ENCODE results near the gene B3GNT9. TPM values are rescaled to one million over a fixed set of nuclear protein-coding genes. Genes with fewer than 3 reads are reported as not detected.

B3GNT9 gene
- total RNA-seq, 1 experiment from 2014 or later, result 11.5 TPM

DNA sequence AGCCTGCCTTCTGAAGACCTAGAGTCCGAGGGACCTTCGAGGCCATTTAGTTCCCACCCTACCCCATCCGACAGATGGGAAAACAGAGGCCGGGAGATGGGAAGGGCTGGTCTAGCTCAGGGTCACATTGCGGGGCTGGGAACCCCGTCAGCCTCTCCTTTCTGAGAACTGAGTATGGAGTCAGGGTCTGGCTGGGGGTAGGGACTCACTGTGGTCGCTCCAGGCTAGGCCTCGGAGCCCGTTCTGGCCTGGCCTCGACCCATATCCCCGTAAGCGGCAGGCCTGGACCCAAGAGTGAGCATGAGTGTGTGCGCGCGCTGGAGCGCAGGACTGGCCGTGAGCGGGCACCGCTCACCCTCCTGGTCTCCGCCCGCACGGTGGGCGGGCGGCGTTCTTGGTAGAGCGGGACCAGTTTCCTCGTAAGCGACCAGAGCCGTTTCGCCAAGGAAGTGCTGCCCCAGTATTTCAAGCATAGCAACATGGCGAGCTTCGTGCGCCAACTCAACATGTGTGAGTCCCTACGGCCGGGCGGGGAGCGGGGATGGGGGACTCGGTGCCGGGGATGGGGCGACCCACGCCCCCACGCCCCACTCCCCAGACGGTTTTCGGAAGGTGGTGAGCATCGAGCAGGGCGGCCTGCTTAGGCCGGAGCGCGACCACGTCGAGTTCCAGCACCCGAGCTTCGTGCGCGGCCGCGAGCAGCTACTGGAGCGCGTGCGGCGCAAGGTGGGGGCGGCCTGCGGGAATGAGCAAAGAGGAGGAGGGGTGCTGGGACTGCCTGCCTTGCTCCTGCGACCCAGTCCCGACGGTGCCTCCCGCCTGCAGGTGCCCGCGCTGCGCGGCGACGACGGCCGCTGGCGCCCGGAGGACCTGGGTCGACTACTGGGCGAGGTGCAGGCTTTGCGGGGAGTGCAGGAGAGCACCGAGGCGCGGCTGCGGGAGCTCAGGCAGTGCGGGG, 14.6 kb upstream of the B3GNT9 start:
- POLR2A ChIA-PET, result interaction anchor here (0.6 kb wide), 1 partner anchor 82 kb away, joined by 4 read pairs; the partner anchor contains the start of gene FHOD1
- no peak overlapping the region for H3K27ac ChIP-seq (ENCODE audit: low read length)
- H3K27me3 ChIP-seq (ENCODE audit: control insufficient read depth, insufficient read depth, low read length), result no peaks in the 10 kb centered on the region
- H3K4me3 ChIP-seq (ENCODE audit: low read depth in 2 of 2, low read length in 2 of 2), result no peak overlapping the region
- peaks cover 7% of the 10 kb centered on the region; the same call in 1 of the 2 replicates for H3K4me1 ChIP-seq (ENCODE audit: control insufficient read depth, insufficient read depth, low read length)
- in situ Hi-C loops (cut with HindIII; ENCODE audit: low pct_unique_long_range_greater_than_20kb, low sequenced_read_pairs), result no loop called here
- no TSS peak for BruUV-seq (replicated peaks)
- CTCF ChIA-PET, result no interaction called here
- intact Hi-C loops (cut with micrococcal nuclease; ENCODE audit: unreplicated experiment), result no loop called here
- TF ChIP-seq, protein P1, sequence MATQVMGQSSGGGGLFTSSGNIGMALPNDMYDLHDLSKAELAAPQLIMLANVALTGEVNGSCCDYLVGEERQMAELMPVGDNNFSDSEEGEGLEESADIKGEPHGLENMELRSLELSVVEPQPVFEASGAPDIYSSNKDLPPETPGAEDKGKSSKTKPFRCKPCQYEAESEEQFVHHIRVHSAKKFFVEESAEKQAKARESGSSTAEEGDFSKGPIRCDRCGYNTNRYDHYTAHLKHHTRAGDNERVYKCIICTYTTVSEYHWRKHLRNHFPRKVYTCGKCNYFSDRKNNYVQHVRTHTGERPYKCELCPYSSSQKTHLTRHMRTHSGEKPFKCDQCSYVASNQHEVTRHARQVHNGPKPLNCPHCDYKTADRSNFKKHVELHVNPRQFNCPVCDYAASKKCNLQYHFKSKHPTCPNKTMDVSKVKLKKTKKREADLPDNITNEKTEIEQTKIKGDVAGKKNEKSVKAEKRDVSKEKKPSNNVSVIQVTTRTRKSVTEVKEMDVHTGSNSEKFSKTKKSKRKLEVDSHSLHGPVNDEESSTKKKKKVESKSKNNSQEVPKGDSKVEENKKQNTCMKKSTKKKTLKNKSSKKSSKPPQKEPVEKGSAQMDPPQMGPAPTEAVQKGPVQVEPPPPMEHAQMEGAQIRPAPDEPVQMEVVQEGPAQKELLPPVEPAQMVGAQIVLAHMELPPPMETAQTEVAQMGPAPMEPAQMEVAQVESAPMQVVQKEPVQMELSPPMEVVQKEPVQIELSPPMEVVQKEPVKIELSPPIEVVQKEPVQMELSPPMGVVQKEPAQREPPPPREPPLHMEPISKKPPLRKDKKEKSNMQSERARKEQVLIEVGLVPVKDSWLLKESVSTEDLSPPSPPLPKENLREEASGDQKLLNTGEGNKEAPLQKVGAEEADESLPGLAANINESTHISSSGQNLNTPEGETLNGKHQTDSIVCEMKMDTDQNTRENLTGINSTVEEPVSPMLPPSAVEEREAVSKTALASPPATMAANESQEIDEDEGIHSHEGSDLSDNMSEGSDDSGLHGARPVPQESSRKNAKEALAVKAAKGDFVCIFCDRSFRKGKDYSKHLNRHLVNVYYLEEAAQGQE (IDR thresholded peaks at IDR 0.05; ENCODE audit: insufficient read depth in 1 of 2, low read depth in 2 of 2, low read length in 1 of 2), result no peak
- TF ChIP-seq CTCF (IDR thresholded peaks at IDR 0.05) (no peak), POLR2AphosphoS5 (IDR thresholded peaks at IDR 0.05; ENCODE audit: low read depth, low read length) (no peak), SIN3A (IDR thresholded peaks at IDR 0.05; ENCODE audit: borderline replicate concordance, insufficient read depth, low read depth, low read length) (no peak), TCF7L2 (IDR thresholded peaks at IDR 0.05; ENCODE audit: low read depth, low read length) (no peak)
- H3K9me3 ChIP-seq (ENCODE audit: control insufficient read depth, insufficient read depth, low read depth, low read length), result no peaks in the 10 kb centered on the region
- DNase-seq (ENCODE audit: low read depth, low spot score) (no peak), ATAC-seq (no peak)
- no peaks in the 10 kb centered on the region; the same call in 1 of the 2 replicates for H3K36me3 ChIP-seq (ENCODE audit: control insufficient read depth, insufficient read depth, low read length)

- ATAC-seq, result no peak
- H3K27me3 ChIP-seq (ENCODE audit: control insufficient read depth, insufficient read depth, low read length), result no peaks in the 10 kb centered on the region
- no peak within 1 kb of the TSS for H3K4me3 ChIP-seq (ENCODE audit: low read depth in 2 of 2, low read length in 2 of 2)
- POLR2A ChIA-PET, result no interaction called here
- no peak for DNase-seq (ENCODE audit: low read depth, low spot score)
- H3K36me3 ChIP-seq (ENCODE audit: control insufficient read depth, insufficient read depth, low read length), result no peaks in the 10 kb centered on the region
- TF ChIP-seq TCF7L2 (IDR thresholded peaks at IDR 0.05; ENCODE audit: low read depth, low read length) (no peak), POLR2AphosphoS5 (IDR thresholded peaks at IDR 0.05; ENCODE audit: low read depth, low read length) (no peak), SIN3A (IDR thresholded peaks at IDR 0.05; ENCODE audit: borderline replicate concordance, insufficient read depth, low read depth, low read length) (no peak), CTCF (IDR thresholded peaks at IDR 0.05) (no peak)
- TF ChIP-seq, protein P1 (IDR thresholded peaks at IDR 0.05; ENCODE audit: insufficient read depth in 1 of 2, low read depth in 2 of 2, low read length in 1 of 2), result no peak
- intact Hi-C loops (cut with micrococcal nuclease; ENCODE audit: unreplicated experiment) (no loop called here), in situ Hi-C loops (cut with HindIII; ENCODE audit: low pct_unique_long_range_greater_than_20kb, low sequenced_read_pairs) (no loop called here)
- no peak within 1 kb of the TSS for H3K27ac ChIP-seq (ENCODE audit: low read length)
- BruUV-seq (replicated peaks), result no TSS peak
- peaks cover 3% of the 10 kb centered on the region; the same call in 1 of the 2 replicates for H3K4me1 ChIP-seq (ENCODE audit: control insufficient read depth, insufficient read depth, low read length)
- CTCF ChIA-PET, result no interaction called here
- no peaks in the 10 kb centered on the region for H3K9me3 ChIP-seq (ENCODE audit: control insufficient read depth, insufficient read depth, low read depth, low read length)
These were observed 13.8 kb upstream of the B3GNT9 start, which contains the start of gene HSF4 for GRCh38 chr16:67164599-67165061. HSF4 (plus strand) TSS chr16:67164745; CDS start chr16:67164812, 67 bp downstream.

All from Panc1 (cell line).